ENCODE data around the gene CLIP3. TPM values are rescaled to one million over a fixed set of nuclear protein-coding genes. Genes with fewer than 3 reads are reported as not detected.
"Not testable (repeated sequence)": the region's sequence is repeated elsewhere in the genome, so short reads cannot be mapped to it uniquely, and the experiment has no call there.

CLIP3 gene
- total RNA-seq, 4 donors from 2014 or later, result 2.1 to 42.3 (median 4.8) TPM

DNA sequence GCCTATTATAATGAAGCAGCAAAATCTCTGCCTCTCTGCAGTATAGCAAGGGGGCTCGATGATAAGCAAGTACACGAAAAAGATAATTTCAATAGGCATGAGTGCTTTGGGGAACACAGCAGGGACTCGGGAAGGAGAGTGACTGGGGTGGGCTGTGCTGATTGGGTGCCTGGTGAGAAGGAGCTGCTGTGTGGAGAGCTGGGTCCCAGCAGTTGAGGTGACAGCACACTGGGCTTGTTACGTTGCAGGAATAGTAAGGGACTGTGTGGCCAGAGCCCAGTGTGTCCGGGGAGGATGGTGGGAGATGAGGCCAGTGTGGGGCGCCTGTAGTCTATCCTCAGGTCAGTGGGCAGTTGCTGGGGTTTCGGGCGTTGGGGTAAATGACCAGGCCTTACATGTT is 39.4 kb upstream of the CLIP3 start:
- TF ChIP-seq, protein P1, sequence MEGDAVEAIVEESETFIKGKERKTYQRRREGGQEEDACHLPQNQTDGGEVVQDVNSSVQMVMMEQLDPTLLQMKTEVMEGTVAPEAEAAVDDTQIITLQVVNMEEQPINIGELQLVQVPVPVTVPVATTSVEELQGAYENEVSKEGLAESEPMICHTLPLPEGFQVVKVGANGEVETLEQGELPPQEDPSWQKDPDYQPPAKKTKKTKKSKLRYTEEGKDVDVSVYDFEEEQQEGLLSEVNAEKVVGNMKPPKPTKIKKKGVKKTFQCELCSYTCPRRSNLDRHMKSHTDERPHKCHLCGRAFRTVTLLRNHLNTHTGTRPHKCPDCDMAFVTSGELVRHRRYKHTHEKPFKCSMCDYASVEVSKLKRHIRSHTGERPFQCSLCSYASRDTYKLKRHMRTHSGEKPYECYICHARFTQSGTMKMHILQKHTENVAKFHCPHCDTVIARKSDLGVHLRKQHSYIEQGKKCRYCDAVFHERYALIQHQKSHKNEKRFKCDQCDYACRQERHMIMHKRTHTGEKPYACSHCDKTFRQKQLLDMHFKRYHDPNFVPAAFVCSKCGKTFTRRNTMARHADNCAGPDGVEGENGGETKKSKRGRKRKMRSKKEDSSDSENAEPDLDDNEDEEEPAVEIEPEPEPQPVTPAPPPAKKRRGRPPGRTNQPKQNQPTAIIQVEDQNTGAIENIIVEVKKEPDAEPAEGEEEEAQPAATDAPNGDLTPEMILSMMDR (IDR thresholded peaks at IDR 0.05), result no peak
- no peak for TF ChIP-seq POLR2A (IDR thresholded peaks at IDR 0.05)
- intact Hi-C loops (cut with DNase I; ENCODE audit: low total_unique reads), result no loop called here

DNA sequence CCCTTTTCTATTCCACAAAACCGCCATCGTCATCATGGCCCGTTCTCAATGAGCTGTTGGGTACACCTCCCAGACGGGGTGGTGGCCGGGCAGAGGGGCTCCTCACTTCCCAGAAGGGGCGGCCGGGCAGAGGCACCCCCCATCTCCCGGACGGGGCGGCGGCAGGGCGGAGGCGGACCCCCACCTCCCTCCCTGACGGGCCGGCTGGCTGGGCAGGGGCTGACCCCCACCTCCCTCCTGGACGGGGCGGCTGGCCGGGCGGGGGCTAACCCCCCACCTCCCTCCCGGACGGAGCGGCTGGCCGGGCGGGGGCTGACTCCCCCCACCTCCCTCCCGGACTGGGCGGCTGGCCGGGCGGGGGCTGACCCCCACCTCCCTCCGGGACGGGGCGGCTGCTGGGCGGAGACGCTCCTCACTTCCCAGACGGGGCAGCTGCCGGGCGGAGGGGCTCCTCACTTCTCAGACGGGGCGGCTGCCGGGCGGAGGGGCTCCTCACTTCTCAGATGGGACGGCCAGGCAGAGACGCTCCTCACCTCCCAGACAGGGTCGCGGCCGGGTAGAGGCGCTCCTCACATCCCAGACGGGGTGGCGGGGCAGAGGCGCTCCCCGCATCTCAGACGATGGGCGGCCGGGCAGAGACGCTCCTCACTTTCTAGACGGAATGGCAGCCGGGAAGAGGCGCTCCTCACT is 36.3 kb upstream of the CLIP3 start:
- DNase-seq (ENCODE audit: low spot score in 2 of 2); intact Hi-C loops (cut with DNase I; ENCODE audit: low total_unique reads); H3K4me3 ChIP-seq (ENCODE audit: low read depth, poor library complexity, severe bottlenecking): not testable (repeated sequence)
- 93% methylated on average over 45 of the region's 57 CpGs; no CpG with 5 or more reads in 1 of the 2 donors for WGBS, 2 donors

More for the DNA sequence above, 39.4 kb upstream of the CLIP3 start:
- 96 to 98% methylated on average over 8 of the region's 8 CpGs for WGBS, 2 donors
- DNase-seq (ENCODE audit: low spot score in 2 of 2), result no peak
- no peak overlapping the region for H3K4me3 ChIP-seq (ENCODE audit: low read depth, poor library complexity, severe bottlenecking)

DNA sequence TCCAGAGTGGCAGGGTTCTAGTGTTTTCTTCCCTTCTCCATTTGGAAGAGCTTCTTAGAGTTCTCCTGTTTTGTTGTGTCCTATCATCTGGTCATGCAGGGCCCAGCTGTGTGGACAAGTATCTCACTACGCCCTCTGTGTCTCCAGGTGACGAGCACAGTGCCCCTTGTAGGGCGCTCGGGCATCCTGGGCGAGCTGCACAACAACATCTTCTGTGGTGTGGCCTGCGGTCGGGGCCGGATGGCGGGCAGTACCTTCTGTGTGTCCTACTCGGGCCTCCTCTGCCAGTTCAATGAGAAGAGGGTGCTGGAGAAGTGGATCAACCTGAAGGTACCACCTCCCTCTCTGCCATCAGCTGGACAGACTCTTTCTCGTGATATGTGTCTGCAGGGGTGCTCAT is 35.0 kb upstream of the CLIP3 start:
- no peak for TF ChIP-seq POLR2A (IDR thresholded peaks at IDR 0.05)
- TF ChIP-seq, protein P1 (IDR thresholded peaks at IDR 0.05), result no peak
- WGBS, 2 donors, result 97% methylated on average over 11 of the region's 11 CpGs
- intact Hi-C loops (cut with DNase I; ENCODE audit: low total_unique reads), result no loop called here
- H3K4me3 ChIP-seq (ENCODE audit: low read depth, poor library complexity, severe bottlenecking), result no peak overlapping the region
- DNase-seq (ENCODE audit: low spot score in 2 of 2), result no peak

DNA sequence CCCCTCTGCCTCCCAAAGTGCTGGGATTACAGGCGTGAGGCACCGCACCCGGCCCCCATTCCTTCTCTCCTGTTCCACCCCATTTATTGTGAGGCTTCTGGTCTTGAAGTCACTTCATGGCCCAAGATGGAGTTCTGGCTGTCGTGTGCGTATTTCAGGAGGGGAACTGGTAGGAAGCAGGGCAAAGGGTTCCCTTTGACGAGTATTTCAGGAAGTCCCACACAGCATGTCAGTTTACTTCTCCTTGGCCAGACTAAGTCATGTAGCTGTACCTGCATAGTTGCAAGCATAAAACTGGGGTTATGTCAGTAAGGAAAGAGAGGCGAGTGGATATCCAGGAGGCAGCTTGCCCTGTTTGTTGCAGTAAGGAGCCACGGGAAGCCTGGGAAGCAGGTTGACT is 32.2 kb upstream of the CLIP3 start:
- WGBS, 2 donors, result 93 to 95% methylated on average over 8 of the region's 8 CpGs
- no peak overlapping the region for H3K4me3 ChIP-seq (ENCODE audit: low read depth, poor library complexity, severe bottlenecking)
- intact Hi-C loops (cut with DNase I; ENCODE audit: low total_unique reads), result no loop called here
- TF ChIP-seq, protein P1 (IDR thresholded peaks at IDR 0.05), result no peak
- TF ChIP-seq POLR2A (IDR thresholded peaks at IDR 0.05), result no peak
- no peak for DNase-seq (ENCODE audit: low spot score in 2 of 2)

DNA sequence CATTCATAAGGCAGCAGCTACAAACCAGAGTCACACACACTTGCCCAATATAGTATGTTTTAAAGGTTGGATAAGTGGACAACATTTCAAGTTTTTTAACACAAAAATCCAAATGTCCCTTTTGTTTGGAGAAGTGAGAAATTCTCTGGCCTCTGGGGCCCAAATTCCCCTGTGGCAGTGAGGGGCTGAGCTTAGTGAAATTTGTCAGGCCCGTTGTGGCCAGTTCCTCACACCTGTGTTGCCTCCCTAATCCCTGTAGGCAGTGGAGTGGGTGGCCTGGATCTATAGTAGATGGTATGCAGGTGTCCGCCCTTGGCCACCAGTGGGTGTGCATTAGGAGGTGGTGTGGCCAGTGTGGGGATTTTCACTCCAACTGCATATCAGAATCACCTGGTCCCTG is 28.7 kb upstream of the CLIP3 start:
- 79 to 100% methylated on average over 2 of the region's 2 CpGs for WGBS, 2 donors
- TF ChIP-seq POLR2A (IDR thresholded peaks at IDR 0.05), result no peak
- TF ChIP-seq, protein P1 (IDR thresholded peaks at IDR 0.05), result no peak
- intact Hi-C loops (cut with DNase I; ENCODE audit: low total_unique reads), result no loop called here
- H3K4me3 ChIP-seq (ENCODE audit: low read depth, poor library complexity, severe bottlenecking), result no peak overlapping the region
- no peak for DNase-seq (ENCODE audit: low spot score in 2 of 2)

DNA sequence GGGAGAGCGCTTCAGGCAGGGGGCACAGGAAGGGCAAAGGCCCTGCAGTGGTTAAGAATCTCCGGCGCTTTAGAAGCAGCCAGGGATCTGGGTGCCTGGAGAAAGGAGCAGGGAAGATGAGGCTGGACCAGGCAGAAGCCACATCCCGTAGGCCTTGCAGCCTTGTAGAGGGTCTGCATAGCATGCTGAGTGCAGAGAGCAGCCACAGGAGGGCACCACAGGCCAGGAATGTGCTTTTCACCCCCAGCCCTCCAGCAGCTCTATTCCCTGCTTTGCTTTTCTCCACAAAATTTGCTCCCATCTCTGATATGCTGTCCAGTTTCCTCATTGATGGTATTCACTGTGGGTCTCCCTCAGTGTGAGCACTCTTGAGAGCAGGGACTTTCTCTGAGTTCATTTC is 27.8 kb upstream of the CLIP3 start:
- intact Hi-C loops (cut with DNase I; ENCODE audit: low total_unique reads), result no loop called here
- no peak for DNase-seq (ENCODE audit: low spot score in 2 of 2)
- TF ChIP-seq POLR2A (IDR thresholded peaks at IDR 0.05), result no peak
- TF ChIP-seq, protein P1 (IDR thresholded peaks at IDR 0.05), result peak in 1 of 3 donors; percentile 25
- WGBS, 2 donors, result 82 to 87% methylated on average over 4 of the region's 4 CpGs
- no peak overlapping the region for H3K4me3 ChIP-seq (ENCODE audit: low read depth, poor library complexity, severe bottlenecking)
